ENCODE results near the gene PKN2.

DNA sequence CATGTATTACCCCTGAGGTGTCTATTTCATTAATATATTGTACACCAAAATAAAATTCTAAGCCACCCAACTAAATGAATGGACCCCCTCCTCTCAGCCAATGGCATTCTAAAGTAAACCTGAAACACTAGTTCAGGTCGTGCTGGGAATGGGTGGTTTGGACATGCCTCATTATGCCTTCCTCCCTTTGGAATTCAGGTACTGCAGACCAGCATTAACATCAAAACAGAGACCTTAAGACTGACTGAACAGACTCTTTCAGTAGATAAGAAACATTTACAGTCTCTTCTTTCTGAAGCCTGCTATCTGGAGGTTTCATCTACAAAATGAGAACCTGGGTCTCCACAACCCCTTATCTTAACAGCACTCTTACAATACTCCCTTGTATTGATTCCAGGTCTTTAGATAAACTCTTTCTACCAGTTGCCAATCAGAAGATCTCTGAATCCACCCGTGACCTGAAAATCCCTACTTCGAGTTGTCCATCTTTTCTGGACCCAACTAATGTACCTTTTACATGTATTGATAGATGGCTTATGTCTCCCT lies 93.6 kb downstream of the PKN2 start:
- TF ChIP-seq CTCF (IDR thresholded peaks at IDR 0.05) (no peak), EZH2 (IDR thresholded peaks at IDR 0.05) (no peak)

All from neural progenitor cell (in vitro differentiated cells).